CD4-positive, alpha-beta memory T cell (primary cell): ENCODE results near the gene ACTL8. TPM values are rescaled to one million over a fixed set of nuclear protein-coding genes. Genes with fewer than 3 reads are reported as not detected.

ENCODE experiments used
- CTCF ChIA-PET: fragments of 350-600 bp; sonication (Branson Sonifier 250); formaldehyde crosslinking; loops from one replicate; lab custom pipeline; 2021; ENCODE audit warnings: inconsistent platforms; ENCODE audit not compliant: partially characterized antibody; lab: Charles Lee
- POLR2A ChIA-PET: fragments of 350-600 bp; sonication (Branson Sonifier 250); formaldehyde crosslinking; loops from one replicate; lab custom pipeline; 2021; ENCODE audit not compliant: partially characterized antibody; lab: Charles Lee
- DNase-seq, 5 donors: peaks; one replicate each; pipeline versions ENCODE4 v3.0.0 to v3.0.0-alpha.2; 2020 to 2022; ENCODE audit warnings: mixed read lengths in 1 of 5
- H3K27ac ChIP-seq: one replicate; pipeline ENCODE4 v1.7.0; 2013; ENCODE audit warnings: low read depth, low read length
- H3K27me3 ChIP-seq: 2 replicates; pipeline ENCODE4 v1.7.0; 2013; ENCODE audit warnings: mild to moderate bottlenecking, low read length, moderate library complexity; ENCODE audit not compliant: insufficient read depth
- H3K36me3 ChIP-seq: 2 replicates; pipeline ENCODE4 v1.7.0; 2013; ENCODE audit warnings: mild to moderate bottlenecking, low read length, moderate library complexity; ENCODE audit not compliant: insufficient read depth
- H3K4me1 ChIP-seq: 2 replicates; pipeline ENCODE4 v1.7.0; 2013; ENCODE audit warnings: mild to moderate bottlenecking, low read length, moderate library complexity; ENCODE audit not compliant: insufficient read depth
- H3K4me3 ChIP-seq, 2 donors: one replicate each; pipeline ENCODE4 v1.7.0; 2013; ENCODE audit warnings: low read length in 2 of 2, mild to moderate bottlenecking in 1 of 2
- H3K9me3 ChIP-seq, 2 donors: one replicate each; pipeline ENCODE4 v1.7.0; 2013; ENCODE audit warnings: low read length in 2 of 2, control low read depth in 1 of 2; ENCODE audit not compliant: control insufficient read depth in 1 of 2
- H3K27ac Mint-ChIP-seq, 7 donors: one replicate each; pipeline ENCODE4 v1.8.0; 2020 to 2021; ENCODE audit warnings: mixed read lengths in 7 of 7, mild to moderate bottlenecking in 6 of 7, inconsistent platforms in 3 of 7, moderate library complexity in 3 of 7
- H3K27me3 Mint-ChIP-seq, 2 donors: one replicate each; pipeline ENCODE4 v1.8.0; 2020 to 2021; ENCODE audit warnings: mixed read lengths in 2 of 2
- H3K36me3 Mint-ChIP-seq, 2 donors: one replicate each; pipeline ENCODE4 v1.8.0; 2020 to 2021; ENCODE audit warnings: mixed read lengths in 2 of 2, inconsistent platforms in 1 of 2, mild to moderate bottlenecking in 1 of 2
- H3K4me1 Mint-ChIP-seq, 4 donors: one replicate each; pipeline ENCODE4 v1.8.0; 2020 to 2021; ENCODE audit warnings: mixed read lengths in 4 of 4, mild to moderate bottlenecking in 1 of 4
- H3K4me3 Mint-ChIP-seq, 8 donors: one replicate each; pipeline ENCODE4 v1.8.0; 2020 to 2021; ENCODE audit warnings: mixed read lengths in 8 of 8, mild to moderate bottlenecking in 7 of 8, moderate library complexity in 6 of 8, inconsistent platforms in 3 of 8
- H3K9me3 Mint-ChIP-seq, 8 donors: one replicate each; pipeline ENCODE4 v1.8.0; 2020 to 2021; ENCODE audit warnings: mixed read lengths in 8 of 8, mild to moderate bottlenecking in 5 of 8, inconsistent platforms in 3 of 8, moderate library complexity in 1 of 8
- intact Hi-C: fragments of 100-400 bp; cut with micrococcal nuclease; formaldehyde crosslinking; loops from one replicate; pipeline ENCODE4 v1.15.1; 2023
- polyA plus RNA-seq, 2 donors: library from polyadenylated mRNA; unstranded; fragments of 300-500 nt; fragmentation: Illumina TruSeq; gene quantifications; one replicate each; pipeline ENCODE4 v1.2.3, GENCODE V29; 2021
- total RNA-seq, 2 experiments: library from RNA; stranded (reverse); gene quantifications; one replicate each; pipeline ENCODE4 v1.2.3, GENCODE V29; 2021

Gene ACTL8
- total and polyA plus RNA-seq, 4 experiments from 2014 or later = not detected

DNA sequence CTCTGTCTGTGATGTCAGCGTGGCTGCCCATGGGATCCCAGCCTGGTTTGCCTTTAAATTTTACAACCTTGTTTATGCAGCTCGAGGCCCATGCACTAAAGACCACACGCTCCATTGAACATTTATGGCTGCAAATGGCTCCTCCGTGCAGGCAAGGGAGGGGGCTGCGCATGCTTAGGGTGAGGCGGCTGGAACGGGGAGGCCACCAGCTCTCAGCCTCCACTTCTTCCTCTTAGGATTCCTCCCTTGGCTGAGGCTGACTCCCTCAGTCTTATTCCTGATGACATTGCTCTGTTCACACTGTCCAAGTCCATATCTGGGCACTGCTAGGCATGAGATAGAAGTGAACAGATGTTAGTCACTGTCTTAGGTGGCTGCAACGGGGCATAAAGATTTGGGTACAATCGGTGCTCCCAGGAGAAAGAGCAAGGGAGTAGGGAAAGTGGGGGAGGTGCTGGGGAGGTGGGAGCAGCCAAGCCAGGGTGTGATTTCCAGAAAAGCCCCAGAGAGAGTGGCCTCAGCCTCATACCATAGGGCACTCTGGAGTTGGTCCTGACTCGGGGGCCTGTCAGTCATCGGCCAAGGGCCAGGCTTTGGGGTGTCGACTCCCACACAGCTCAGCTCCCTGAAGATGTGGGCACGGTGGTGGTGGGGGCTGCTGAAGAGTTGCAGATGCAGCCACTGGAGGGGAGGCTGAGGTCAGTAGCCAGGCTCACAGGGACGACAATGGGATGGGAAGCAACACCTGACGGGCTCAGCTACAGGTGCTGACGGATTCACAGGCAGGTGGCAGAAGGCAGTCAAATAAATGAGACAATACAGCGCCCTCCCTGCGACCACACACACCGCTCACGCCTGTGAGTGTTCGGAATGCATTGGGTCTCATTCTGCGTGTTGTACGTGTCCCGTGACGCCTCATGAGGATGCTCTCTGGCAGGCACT, 37.3 kb upstream of the ACTL8 start:
- intact Hi-C loops = no loop called here
- H3K4me3 ChIP-seq = no peak overlapping the region
- DNase-seq = no peak
- no peaks in the 10 kb centered on the region for H3K36me3 Mint-ChIP-seq
- no peak overlapping the region for H3K27ac Mint-ChIP-seq
- H3K9me3 ChIP-seq = no peaks in the 10 kb centered on the region
- no peaks in the 10 kb centered on the region for H3K27me3 ChIP-seq
- no peaks in the 10 kb centered on the region for H3K9me3 Mint-ChIP-seq
- H3K27ac ChIP-seq = no peak overlapping the region
- H3K36me3 ChIP-seq = no peaks in the 10 kb centered on the region
- POLR2A ChIA-PET = no interaction called here
- peaks cover 6 to 10% of the 10 kb centered on the region in 2 donors for H3K27me3 Mint-ChIP-seq
- no peaks in the 10 kb centered on the region for H3K4me1 ChIP-seq
- CTCF ChIA-PET = no interaction called here
- no peak overlapping the region for H3K4me3 Mint-ChIP-seq
- no peaks in the 10 kb centered on the region for H3K4me1 Mint-ChIP-seq

DNA sequence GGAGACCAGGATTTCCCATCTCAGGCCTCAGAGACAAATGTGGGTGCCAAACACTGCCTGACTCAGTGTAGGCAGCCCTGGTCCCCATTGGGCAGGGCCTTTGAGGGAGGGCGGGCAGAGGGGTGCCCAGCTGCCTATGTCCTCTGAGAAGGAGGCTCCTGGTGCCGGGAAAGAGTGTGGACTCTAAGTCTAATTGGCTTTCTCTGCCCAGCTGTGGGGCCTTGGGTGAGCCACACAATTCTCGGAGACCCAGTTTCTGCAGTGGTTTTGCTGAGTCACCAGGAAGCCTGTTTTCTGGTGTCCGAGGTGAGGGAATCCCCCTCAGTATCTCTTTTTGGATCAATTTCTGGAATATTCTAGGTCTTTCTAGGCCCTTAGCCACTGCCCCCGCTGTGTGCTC, 35.3 kb upstream of the ACTL8 start:
- CTCF ChIA-PET = no interaction called here
- no peaks in the 10 kb centered on the region for H3K4me1 ChIP-seq
- Mint-ChIP-seq H3K36me3 (no peaks in the 10 kb centered on the region), H3K9me3 (no peaks in the 10 kb centered on the region), H3K4me1 (no peaks in the 10 kb centered on the region), H3K27me3 (peaks cover 8 to 9% of the 10 kb centered on the region in 2 donors), H3K27ac (no peak overlapping the region), H3K4me3 (no peak overlapping the region)
- H3K27me3 ChIP-seq = no peaks in the 10 kb centered on the region
- no peak overlapping the region for H3K4me3 ChIP-seq
- POLR2A ChIA-PET = no interaction called here
- intact Hi-C loops = no loop called here
- H3K27ac ChIP-seq = no peak overlapping the region
- H3K36me3 ChIP-seq = no peaks in the 10 kb centered on the region
- H3K9me3 ChIP-seq = no peaks in the 10 kb centered on the region
- DNase-seq = no peak

DNA sequence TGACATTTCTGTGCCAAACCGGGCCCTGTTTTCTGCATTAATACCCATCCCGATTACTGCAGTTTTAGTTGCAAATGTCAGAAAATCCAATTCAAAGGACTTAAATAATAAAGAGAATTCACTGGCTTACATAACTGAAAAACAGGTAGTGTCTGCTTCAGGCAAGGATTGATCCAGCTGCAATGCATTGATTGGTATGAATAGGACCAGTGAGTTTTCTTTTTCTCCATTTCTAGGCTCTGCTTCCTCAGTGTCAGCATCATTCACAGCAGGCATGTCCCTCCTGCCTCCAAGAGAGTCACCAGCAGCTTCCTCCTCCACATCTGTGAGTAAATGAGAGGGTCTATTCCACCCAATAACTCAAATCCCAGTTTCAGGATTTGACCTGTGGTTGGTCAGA, 33.7 kb upstream of the ACTL8 start:
- ChIA-PET POLR2A (no interaction called here), CTCF (no interaction called here)
- Mint-ChIP-seq H3K4me3 (no peak overlapping the region), H3K36me3 (no peaks in the 10 kb centered on the region), H3K27ac (no peak overlapping the region), H3K27me3 (peaks cover 3 to 9% of the 10 kb centered on the region in 2 donors), H3K4me1 (no peaks in the 10 kb centered on the region), H3K9me3 (no peaks in the 10 kb centered on the region)
- Histone ChIP-seq H3K27ac (no peak overlapping the region), H3K36me3 (no peaks in the 10 kb centered on the region), H3K4me3 (no peak overlapping the region), H3K27me3 (no peaks in the 10 kb centered on the region), H3K9me3 (no peaks in the 10 kb centered on the region), H3K4me1 (no peaks in the 10 kb centered on the region)
- DNase-seq = no peak
- intact Hi-C loops = no loop called here

DNA sequence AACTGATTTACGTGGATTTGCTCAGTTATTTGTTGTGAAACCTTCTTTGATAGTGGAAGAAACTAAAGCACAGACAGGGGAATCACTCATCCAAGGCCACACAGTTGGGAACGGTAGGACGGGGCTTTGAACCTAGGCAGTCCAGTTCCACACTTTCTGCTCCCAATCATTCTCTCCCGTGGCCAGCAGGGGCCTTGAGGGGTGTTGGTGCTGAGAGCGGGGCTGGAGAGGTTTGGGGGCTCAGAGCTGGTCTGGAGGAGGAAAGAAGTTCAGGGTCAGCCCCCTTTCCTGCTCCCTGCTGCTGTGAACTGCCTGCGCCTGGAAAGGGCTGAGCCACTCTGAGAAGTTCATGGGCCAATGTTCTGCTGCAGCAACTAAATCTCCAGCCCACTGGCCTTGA, 31.4 kb upstream of the ACTL8 start:
- intact Hi-C loops = no loop called here
- Mint-ChIP-seq H3K36me3 (no peaks in the 10 kb centered on the region), H3K4me1 (no peaks in the 10 kb centered on the region), H3K27ac (no peak overlapping the region), H3K9me3 (peaks cover 0 to under 1% (median 0%) of the 10 kb centered on the region in 8 donors), H3K4me3 (no peak overlapping the region), H3K27me3 (peaks cover 3 to 4% of the 10 kb centered on the region in 2 donors)
- ChIA-PET CTCF (no interaction called here), POLR2A (no interaction called here)
- Histone ChIP-seq H3K27me3 (no peaks in the 10 kb centered on the region), H3K4me3 (no peak overlapping the region), H3K4me1 (no peaks in the 10 kb centered on the region), H3K27ac (no peak overlapping the region), H3K36me3 (no peaks in the 10 kb centered on the region), H3K9me3 (no peaks in the 10 kb centered on the region)
- DNase-seq = no peak

DNA sequence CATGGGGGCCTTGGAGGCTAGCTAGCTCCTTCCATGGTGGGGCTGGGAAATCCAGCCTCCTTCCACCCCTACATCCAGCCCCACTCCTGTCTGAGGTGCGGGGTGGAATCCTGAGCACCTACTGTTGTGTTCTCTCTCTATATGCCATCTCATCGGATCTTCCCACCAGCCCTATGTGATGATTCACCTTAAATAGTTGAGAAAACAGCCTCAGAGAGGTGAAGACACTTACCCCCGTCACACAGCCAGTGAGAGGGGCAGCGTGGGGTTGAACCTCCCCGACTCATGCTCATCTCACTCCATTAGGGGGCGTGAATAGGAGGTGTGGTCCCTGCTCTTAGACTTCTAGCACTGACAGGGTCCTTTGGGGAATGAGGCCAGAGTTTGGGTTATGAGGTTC, 31.0 kb upstream of the ACTL8 start:
- Histone ChIP-seq H3K27me3 (no peaks in the 10 kb centered on the region), H3K4me1 (no peaks in the 10 kb centered on the region), H3K9me3 (no peaks in the 10 kb centered on the region), H3K4me3 (no peak overlapping the region), H3K27ac (no peak overlapping the region), H3K36me3 (no peaks in the 10 kb centered on the region)
- ChIA-PET CTCF (interaction anchor here (0.6 kb wide), 1 partner anchor 61 kb away, joined by 3 read pairs; no protein-coding TSS in a partner anchor), POLR2A (no interaction called here)
- Mint-ChIP-seq H3K36me3 (no peaks in the 10 kb centered on the region), H3K4me1 (no peaks in the 10 kb centered on the region), H3K27me3 (peaks cover 3 to 4% of the 10 kb centered on the region in 2 donors), H3K27ac (no peak overlapping the region), H3K4me3 (no peak overlapping the region), H3K9me3 (peaks cover 0 to 2% (median 0%) of the 10 kb centered on the region in 8 donors)
- DNase-seq = no peak
- intact Hi-C loops = no loop called here

DNA sequence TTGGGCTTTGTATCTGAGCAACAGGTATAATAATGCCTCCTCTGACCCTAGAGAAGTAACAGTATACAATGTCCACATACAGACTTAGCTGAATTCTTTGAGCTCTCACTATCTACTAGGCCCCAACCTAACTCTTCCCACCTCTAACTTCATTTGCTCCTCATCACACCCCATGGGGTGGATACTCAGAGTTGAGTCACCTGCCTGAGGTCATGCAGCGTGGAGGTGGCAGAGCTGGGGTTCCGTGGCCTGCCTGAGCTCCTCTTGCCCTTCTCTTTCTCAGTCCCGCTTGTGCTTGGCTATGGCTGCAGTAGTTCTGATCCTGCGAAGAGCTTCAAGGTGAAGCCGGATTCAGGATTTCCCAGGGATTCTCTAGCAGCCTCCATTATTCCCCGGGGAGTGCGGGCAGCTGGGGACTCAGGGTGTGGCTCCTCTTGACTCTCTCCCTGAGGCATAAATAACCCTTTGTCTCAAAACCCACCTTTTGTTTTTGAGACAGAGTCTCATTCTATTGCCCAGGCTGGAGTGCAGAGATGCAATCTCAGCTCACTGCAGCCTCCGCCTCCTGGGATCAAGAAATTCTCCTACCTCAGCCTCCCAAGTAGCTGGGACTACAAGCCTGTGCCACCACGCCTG, 29.9 kb upstream of the ACTL8 start:
- Mint-ChIP-seq H3K36me3 (no peaks in the 10 kb centered on the region), H3K4me1 (no peaks in the 10 kb centered on the region), H3K9me3 (peaks cover 0 to 2% (median 0%) of the 10 kb centered on the region in 8 donors), H3K27me3 (peaks cover 3 to 4% of the 10 kb centered on the region in 2 donors), H3K4me3 (no peak overlapping the region), H3K27ac (no peak overlapping the region)
- no peaks in the 10 kb centered on the region for H3K36me3 ChIP-seq
- H3K27me3 ChIP-seq = no peaks in the 10 kb centered on the region
- POLR2A ChIA-PET = no interaction called here
- DNase-seq = no peak
- CTCF ChIA-PET = no interaction called here
- no peak overlapping the region for H3K27ac ChIP-seq
- intact Hi-C loops = no loop called here
- H3K9me3 ChIP-seq = no peaks in the 10 kb centered on the region
- H3K4me3 ChIP-seq = no peak overlapping the region
- H3K4me1 ChIP-seq = no peaks in the 10 kb centered on the region

DNA sequence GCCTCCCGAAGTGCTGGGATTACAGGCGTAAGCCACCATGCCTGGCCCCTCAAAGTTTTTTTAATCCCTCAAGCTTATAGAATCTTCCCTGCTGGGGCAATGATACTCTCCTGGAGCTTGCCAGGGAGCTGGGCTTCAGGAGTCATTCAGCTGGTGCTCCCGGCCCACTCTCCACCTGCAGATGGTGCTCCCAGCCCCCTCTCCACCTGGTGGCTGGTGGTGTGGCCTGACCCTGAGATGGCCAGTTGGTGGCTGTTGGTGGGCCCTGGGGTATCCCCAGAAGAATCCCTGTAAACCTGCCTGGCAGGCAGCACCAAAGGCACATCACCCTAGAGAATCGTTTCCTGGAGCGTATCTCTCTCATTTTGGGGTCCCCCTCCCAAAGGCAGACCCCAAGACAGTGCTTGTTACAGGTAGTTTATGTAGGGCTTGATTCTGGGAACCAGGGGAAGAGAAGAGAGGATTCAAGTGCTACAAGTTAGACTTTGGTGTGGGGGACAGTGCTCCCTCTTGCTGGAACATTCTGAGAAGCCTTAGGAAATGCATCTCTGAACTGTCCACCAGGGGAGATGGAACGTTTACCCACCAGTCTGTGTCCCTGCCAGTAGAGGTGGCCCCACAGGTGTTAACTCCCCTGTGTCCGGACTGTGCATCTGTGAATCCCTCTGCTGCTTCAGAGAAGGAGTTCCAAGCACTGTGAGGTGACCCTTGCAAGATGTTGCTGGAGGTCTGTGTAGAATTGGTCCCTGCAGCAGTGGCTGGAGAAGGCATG, 29.1 kb upstream of the ACTL8 start:
- H3K4me1 Mint-ChIP-seq = no peaks in the 10 kb centered on the region
- intact Hi-C loops = no loop called here

More for the DNA sequence above, 29.1 kb upstream of the ACTL8 start:
- CTCF ChIA-PET = no interaction called here
- peaks cover 4% of the 10 kb centered on the region in 2 donors for H3K27me3 Mint-ChIP-seq
- Histone ChIP-seq H3K36me3 (no peaks in the 10 kb centered on the region), H3K27ac (no peak overlapping the region), H3K27me3 (no peaks in the 10 kb centered on the region), H3K4me3 (no peak overlapping the region), H3K4me1 (no peaks in the 10 kb centered on the region), H3K9me3 (no peaks in the 10 kb centered on the region)
- no peak for DNase-seq
- no peak overlapping the region for H3K4me3 Mint-ChIP-seq
- no peak overlapping the region for H3K27ac Mint-ChIP-seq
- POLR2A ChIA-PET = no interaction called here
- peaks cover 0 to 2% (median 0%) of the 10 kb centered on the region in 8 donors for H3K9me3 Mint-ChIP-seq
- H3K36me3 Mint-ChIP-seq = no peaks in the 10 kb centered on the region
